T-helper 2 cell treated with Interferon-gamma antibody and Interleukin-4, amounts not matched to agents 5 μg/mL and 100 μg/mL, for 36 hours (primary cell): ENCODE data around the gene ADAMTSL2.

Experiments
- DNase-seq: peaks from one replicate; pipeline ENCODE4 v3.0.0; 2021; ENCODE audit warnings: low spot score
- H3K27ac Mint-ChIP-seq: one replicate; pipeline ENCODE4 v1.8.0; 2021; ENCODE audit warnings: mild to moderate bottlenecking, mixed read lengths
- H3K27me3 Mint-ChIP-seq: one replicate; pipeline ENCODE4 v1.8.0; 2021; ENCODE audit warnings: low read depth, mixed read lengths
- H3K36me3 Mint-ChIP-seq: one replicate; pipeline ENCODE4 v1.8.0; 2021; ENCODE audit warnings: low read depth, mixed read lengths
- H3K4me1 Mint-ChIP-seq: one replicate; pipeline ENCODE4 v1.8.0; 2021; ENCODE audit warnings: low read depth, mixed read lengths
- H3K4me3 Mint-ChIP-seq: one replicate; pipeline ENCODE4 v1.8.0; 2022; ENCODE audit warnings: mild to moderate bottlenecking, moderate library complexity, mixed read lengths
- H3K9me3 Mint-ChIP-seq: one replicate; pipeline ENCODE4 v1.8.0; 2021; ENCODE audit warnings: mixed read lengths

Gene ADAMTSL2

DNA sequence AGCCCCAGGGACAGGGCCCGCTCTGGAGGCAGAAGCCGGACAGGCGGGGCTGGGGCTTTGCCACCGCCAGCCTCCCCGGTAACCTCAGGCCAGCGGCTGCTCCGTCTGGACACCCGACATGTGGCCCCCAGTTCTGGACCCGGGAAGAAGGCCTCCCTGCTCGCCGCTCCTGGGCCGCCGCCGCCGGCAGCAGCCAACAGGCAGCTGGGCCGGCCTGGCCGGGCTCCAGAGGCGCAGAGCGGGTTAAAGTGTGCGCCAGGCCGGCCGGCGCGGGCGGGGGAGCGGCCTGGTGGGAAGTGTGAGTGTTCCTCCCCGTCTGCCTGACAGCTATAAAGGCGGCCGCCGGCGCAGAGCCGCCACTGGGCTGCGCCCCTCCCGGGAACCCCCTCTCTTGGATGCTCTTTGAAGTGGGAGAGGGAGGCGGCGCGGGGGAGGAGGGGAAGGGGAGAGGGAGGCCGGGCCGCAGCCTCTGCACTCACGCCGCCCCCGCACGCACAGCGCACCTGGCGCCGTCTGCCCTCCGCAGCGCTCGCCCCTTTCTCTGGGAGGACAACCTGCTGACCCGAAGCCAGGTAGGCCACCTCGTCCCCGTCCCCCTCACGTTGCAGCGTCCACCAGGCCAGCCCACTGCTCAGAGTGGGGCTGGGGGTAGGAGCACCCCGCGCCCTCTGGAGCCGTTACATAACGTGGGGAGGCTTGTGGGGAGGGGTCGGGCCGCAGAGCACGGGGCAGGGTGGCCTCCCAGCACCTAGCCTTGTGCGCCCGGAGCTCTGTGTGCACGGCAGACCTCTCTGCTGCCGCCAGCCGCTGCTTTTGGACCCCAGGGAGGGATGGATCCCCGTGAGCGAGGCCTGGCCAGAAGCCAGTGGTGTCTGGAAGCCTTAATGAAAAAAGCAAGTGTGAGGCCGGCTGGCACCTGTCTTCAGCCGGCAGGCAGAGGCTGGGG is at the start of gene ADAMTSL2:
TSS of gene ADAMTSL2 (plus strand) at position 359 of the 946 bp plus-strand sequence. CDS start 2,009 bp downstream, outside the sequence.
- H3K9me3 Mint-ChIP-seq: no peaks in the 10 kb centered on the region
- no peak within 1 kb of the TSS for H3K27ac Mint-ChIP-seq
- no peaks in the 10 kb centered on the region for H3K36me3 Mint-ChIP-seq
- no peak within 1 kb of the TSS for H3K4me3 Mint-ChIP-seq
- H3K4me1 Mint-ChIP-seq: no peaks in the 10 kb centered on the region
- no peak for DNase-seq
- H3K27me3 Mint-ChIP-seq: peaks cover 17% of the 10 kb centered on the region

- Mint-ChIP-seq H3K9me3 (no peaks in the 10 kb centered on the region), H3K4me1 (peaks cover 3% of the 10 kb centered on the region), H3K27ac (no peak overlapping the region), H3K27me3 (peaks cover 6% of the 10 kb centered on the region), H3K4me3 (peak overlapping the region; percentile 52), H3K36me3 (no peaks in the 10 kb centered on the region)
- DNase-seq: no peak
Measured at GRCh38 chr9:133485531-133486260, 48.8 kb upstream of the ADAMTSL2 start.

GRCh38 chr9:133487331-133487725 is 47.2 kb upstream of the ADAMTSL2 start:
- H3K27ac Mint-ChIP-seq: no peak overlapping the region
- DNase-seq: no peak
- H3K4me3 Mint-ChIP-seq: no peak overlapping the region
- H3K9me3 Mint-ChIP-seq: no peaks in the 10 kb centered on the region
- H3K4me1 Mint-ChIP-seq: peaks cover 3% of the 10 kb centered on the region
- peaks cover 6% of the 10 kb centered on the region for H3K27me3 Mint-ChIP-seq
- no peaks in the 10 kb centered on the region for H3K36me3 Mint-ChIP-seq

DNA sequence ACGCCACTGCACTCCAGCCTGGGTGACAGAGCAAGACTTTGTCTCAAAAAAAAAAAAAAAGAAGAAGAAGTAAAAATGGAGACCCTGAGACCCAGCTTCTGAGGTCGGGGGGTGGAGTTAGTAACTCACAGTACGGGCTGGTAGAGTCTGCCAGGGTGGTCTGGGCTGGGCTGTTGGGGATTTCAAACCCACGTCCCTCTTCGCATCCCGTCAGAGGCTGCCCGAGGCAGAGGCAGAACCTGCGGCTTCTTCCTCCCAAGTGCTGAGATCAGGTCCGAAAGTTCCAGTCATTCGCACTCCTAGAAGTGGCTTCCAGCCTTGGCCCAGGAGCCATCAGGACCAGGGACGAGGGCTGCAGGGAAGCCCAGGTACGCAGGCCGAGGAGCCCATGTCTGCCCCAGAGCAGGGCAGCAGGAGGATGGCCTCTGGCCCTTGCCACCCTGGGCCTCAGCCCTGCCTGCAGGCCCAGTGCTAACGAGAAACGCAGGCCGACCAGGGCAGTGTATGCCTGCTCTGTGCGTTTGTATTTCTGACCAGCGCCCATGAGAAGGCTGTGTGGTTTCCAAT is 45.7 kb upstream of the ADAMTSL2 start:
- no peaks in the 10 kb centered on the region for H3K9me3 Mint-ChIP-seq
- no peak overlapping the region for H3K27ac Mint-ChIP-seq
- H3K4me3 Mint-ChIP-seq: no peak overlapping the region
- DNase-seq: no peak
- peaks cover 3% of the 10 kb centered on the region for H3K4me1 Mint-ChIP-seq
- no peaks in the 10 kb centered on the region for H3K27me3 Mint-ChIP-seq
- H3K36me3 Mint-ChIP-seq: no peaks in the 10 kb centered on the region

DNA sequence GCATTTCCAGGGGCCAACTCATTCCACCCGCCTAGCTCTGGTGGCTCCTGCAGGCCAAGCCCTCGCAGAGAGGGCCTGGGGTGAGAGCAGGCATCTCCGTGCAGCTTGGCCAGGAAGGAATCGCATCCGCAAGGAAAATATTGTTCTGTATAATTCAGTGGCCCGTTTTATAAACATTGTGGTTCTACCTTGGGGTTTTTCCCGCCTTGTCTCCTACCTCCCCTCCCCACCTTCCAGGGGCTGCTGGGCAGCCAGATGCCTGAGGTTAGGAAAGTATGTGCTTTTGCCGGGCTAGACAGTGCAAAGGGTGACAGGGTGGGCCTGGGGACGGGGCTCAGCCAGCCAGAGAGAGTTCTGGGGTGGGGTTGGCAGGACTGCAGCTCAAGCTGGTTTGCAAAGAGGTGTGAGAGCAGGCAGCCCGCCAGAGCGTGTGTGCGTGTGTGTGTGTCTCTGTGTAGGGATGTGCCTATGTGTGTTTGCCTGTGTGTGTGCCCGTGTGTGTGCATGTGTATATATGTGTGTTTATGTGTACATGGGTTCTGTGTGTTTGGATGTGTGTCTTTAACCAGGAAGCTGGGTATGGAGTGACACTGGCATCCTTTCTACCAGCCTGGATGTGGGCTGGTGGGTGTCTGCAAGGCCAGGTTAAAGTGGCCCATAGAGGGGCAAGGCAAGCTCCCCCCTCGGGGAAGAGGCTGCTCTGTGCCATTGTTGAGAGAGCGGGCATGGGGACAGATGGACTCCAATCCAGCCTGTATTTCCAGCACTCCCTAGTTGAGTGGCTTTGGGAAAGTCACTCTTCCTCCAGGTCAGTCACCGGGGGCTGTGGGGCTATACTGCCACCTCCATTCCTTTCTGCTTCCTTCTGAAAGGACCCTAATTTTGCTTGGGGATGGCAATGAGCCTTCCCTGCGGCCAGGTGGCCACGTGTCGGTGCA is 45.0 kb upstream of the ADAMTSL2 start:
- Mint-ChIP-seq H3K4me3 (no peak overlapping the region), H3K4me1 (peaks cover 3% of the 10 kb centered on the region), H3K9me3 (no peaks in the 10 kb centered on the region), H3K36me3 (no peaks in the 10 kb centered on the region), H3K27me3 (no peaks in the 10 kb centered on the region), H3K27ac (no peak overlapping the region)
- no peak for DNase-seq

DNA sequence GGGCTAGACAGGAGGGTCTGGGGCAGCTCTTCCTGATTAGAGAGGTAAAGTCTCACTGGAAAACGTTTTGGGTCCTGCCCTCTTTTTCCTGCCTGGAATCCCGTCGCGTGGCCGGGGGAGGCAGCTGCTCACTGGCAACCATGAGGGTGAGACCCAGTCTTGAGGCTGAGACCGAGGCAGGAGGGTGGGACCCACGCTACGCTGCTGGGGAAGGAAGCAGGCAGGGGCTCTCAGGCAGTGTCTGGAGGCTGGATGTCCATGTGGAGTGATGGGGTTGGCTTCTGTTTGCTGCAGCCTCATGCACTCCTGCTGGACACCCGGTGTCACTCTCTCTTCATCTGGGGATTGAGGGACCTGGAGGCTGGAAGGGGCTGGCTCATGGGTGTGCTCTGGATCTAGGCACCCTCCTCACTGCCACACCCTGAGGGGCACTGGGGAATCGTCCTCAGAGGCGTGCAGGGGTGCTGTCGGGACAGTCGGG is 44.3 kb upstream of the ADAMTSL2 start:
- no peak for DNase-seq
- Mint-ChIP-seq H3K4me1 (peaks cover 3% of the 10 kb centered on the region), H3K36me3 (no peaks in the 10 kb centered on the region), H3K9me3 (no peaks in the 10 kb centered on the region), H3K4me3 (no peak overlapping the region), H3K27ac (no peak overlapping the region), H3K27me3 (no peaks in the 10 kb centered on the region)

DNA sequence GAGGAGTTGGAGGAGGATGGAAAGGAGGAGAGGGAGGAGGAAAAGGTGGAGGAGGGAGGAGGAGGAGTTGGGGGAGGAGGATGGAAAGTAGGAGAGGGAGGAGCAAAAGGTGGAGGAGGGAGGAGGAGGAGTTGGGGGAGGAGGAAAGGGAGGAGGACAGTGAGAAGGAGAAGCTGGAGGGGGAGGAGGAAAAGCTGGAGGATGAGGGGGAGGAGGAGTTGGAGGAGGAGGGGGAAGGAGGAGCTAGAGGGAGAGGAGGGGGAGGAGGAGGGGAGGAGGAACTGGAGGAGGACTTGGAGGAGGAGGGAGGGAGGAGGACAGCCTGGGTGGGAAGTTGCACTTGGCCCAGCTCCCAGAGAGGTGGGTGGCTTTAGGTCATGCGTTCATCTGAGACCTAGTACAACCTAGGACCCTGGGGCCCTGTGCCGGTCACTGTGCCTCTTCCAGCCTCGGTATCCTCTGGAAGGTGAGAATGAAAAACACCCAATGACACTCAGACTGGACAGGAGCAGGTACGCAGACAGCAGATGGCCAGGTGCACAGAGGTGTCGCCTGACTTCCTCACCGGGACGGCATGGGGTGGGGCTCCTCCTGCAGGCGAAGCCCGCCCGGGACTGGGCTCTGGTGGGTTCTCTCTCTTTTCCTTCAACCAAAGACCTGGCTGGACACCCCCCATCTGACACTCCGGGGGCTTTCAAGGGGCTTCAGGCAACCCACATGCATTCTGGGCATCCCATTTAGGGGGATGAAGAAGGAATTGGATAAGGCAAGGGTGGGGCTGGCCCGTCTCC is 43.4 kb upstream of the ADAMTSL2 start:
- no peaks in the 10 kb centered on the region for H3K27me3 Mint-ChIP-seq
- no peak for DNase-seq
- H3K4me3 Mint-ChIP-seq: no peak overlapping the region
- H3K36me3 Mint-ChIP-seq: no peaks in the 10 kb centered on the region
- H3K4me1 Mint-ChIP-seq: peaks cover 2% of the 10 kb centered on the region
- no peaks in the 10 kb centered on the region for H3K9me3 Mint-ChIP-seq
- H3K27ac Mint-ChIP-seq: no peak overlapping the region

- no peak for DNase-seq
- Mint-ChIP-seq H3K9me3 (no peaks in the 10 kb centered on the region), H3K4me3 (no peak overlapping the region), H3K27me3 (no peaks in the 10 kb centered on the region), H3K4me1 (no peaks in the 10 kb centered on the region), H3K36me3 (no peaks in the 10 kb centered on the region), H3K27ac (no peak overlapping the region)
Measured at GRCh38 chr9:133491656-133491925, 42.9 kb upstream of the ADAMTSL2 start.

- H3K36me3 Mint-ChIP-seq: no peaks in the 10 kb centered on the region
- no peak overlapping the region for H3K4me3 Mint-ChIP-seq
- no peaks in the 10 kb centered on the region for H3K9me3 Mint-ChIP-seq
- H3K4me1 Mint-ChIP-seq: no peaks in the 10 kb centered on the region
- H3K27ac Mint-ChIP-seq: no peak overlapping the region
- no peak for DNase-seq
- H3K27me3 Mint-ChIP-seq: no peaks in the 10 kb centered on the region
Measured at GRCh38 chr9:133492061-133493021, 42.2 kb upstream of the ADAMTSL2 start.

- Mint-ChIP-seq H3K27me3 (no peaks in the 10 kb centered on the region), H3K4me1 (no peaks in the 10 kb centered on the region), H3K27ac (no peak overlapping the region), H3K9me3 (no peaks in the 10 kb centered on the region), H3K36me3 (no peaks in the 10 kb centered on the region), H3K4me3 (no peak overlapping the region)
- no peak for DNase-seq
Measured at GRCh38 chr9:133493428-133493827, 41.1 kb upstream of the ADAMTSL2 start.

GRCh38 chr9:133493845-133494540 is 40.5 kb upstream of the ADAMTSL2 start:
- Mint-ChIP-seq H3K4me3 (no peak overlapping the region), H3K27ac (no peak overlapping the region), H3K36me3 (no peaks in the 10 kb centered on the region), H3K27me3 (no peaks in the 10 kb centered on the region), H3K9me3 (no peaks in the 10 kb centered on the region), H3K4me1 (no peaks in the 10 kb centered on the region)
- no peak for DNase-seq
